GM12878 (cell line): ENCODE measurements around the gene CCL16. TPM values are rescaled to one million over a fixed set of nuclear protein-coding genes. Genes with fewer than 3 reads are reported as not detected.

ENCODE experiments used
- ATAC-seq: fragments of 200-7000 bp; cut with Tn5 transposase; 3 replicates; pipeline ENCODE4 v1.9.1; 2020; ENCODE audit warnings: mild to moderate bottlenecking, moderate library complexity
- BruUV-seq: library from RNA; stranded (reverse); fragments of 400-500 nt; replicated peaks from 2 replicates; lab custom pipeline; 2021; lab: Mats Ljungman, UMichigan
- CTCF ChIA-PET: fragments of 300-600 bp; sonication (Branson Sonifier 250); formaldehyde crosslinking; extraction: SDS; loops from one replicate; lab custom pipeline; 2021; ENCODE audit warnings: inconsistent platforms; lab: Yijun Ruan, JAX
- POLR2A ChIA-PET: fragments of 350-600 bp; formaldehyde crosslinking; extraction: SDS; loops from one replicate; lab custom pipeline; 2021; ENCODE audit warnings: inconsistent platforms; lab: Charles Lee
- RAD21 ChIA-PET: fragments of 300-600 bp; sonication (Branson Sonifier 250); formaldehyde crosslinking; loops from one replicate; lab custom pipeline; 2023; ENCODE audit warnings: antibody characterized with exemption; ENCODE audit not compliant: unreplicated experiment; lab: Charles Lee
- SMC1A ChIA-PET: fragments of 300-600 bp; sonication (Branson Sonifier 250); formaldehyde crosslinking; loops from one replicate; lab custom pipeline; 2023; ENCODE audit not compliant: unreplicated experiment, uncharacterized antibody; lab: Charles Lee
- DNase-seq: peaks from one replicate; pipeline ENCODE4 v3.0.0-alpha.2; 2011; ENCODE audit warnings: low read depth, low spot score
- FAIRE-seq: peaks from 3 replicates; lab custom pipeline; 2011; peaks lifted over from hg19 to GRCh38; lab: Jason Lieb, UNC
- H2AFZ ChIP-seq: 2 replicates; pipeline ENCODE4 v1.6.0; 2011; ENCODE audit warnings: low read depth, low read length, control low read depth; ENCODE audit not compliant: control insufficient read depth
- H3K27ac ChIP-seq: 2 replicates; pipeline ENCODE4 v1.5.1; 2011; ENCODE audit warnings: control low read depth; ENCODE audit not compliant: control insufficient read depth, insufficient read depth
- H3K27me3 ChIP-seq, 2 experiments: replicated peaks in 1 of 2; 2 replicates each; pipeline versions ENCODE4 v1.6.0 to v1.6.1; 2011; ENCODE audit warnings: low read length in 1 of 2; ENCODE audit not compliant: control insufficient read depth in 2 of 2, insufficient read depth in 2 of 2
- H3K36me3 ChIP-seq, 2 experiments: 2 replicates each; pipeline ENCODE4 v1.5.1; 2011; ENCODE audit warnings: low read length in 1 of 2; ENCODE audit not compliant: control insufficient read depth in 2 of 2, insufficient read depth in 2 of 2
- H3K4me1 ChIP-seq: 2 replicates; pipeline ENCODE4 v1.6.1; 2011; ENCODE audit warnings: mild to moderate bottlenecking, low read length, moderate library complexity, mixed read lengths; ENCODE audit not compliant: control insufficient read depth, insufficient read depth
- H3K4me2 ChIP-seq: 2 replicates; pipeline ENCODE4 v1.6.0; 2011; ENCODE audit warnings: control low read depth; ENCODE audit not compliant: control insufficient read depth, insufficient read depth
- H3K4me3 ChIP-seq: fragments of 200-600 bp; sonication (generic); 2 replicates; pipeline ENCODE4 v1.5.1; 2016
- H3K79me2 ChIP-seq: 2 replicates; pipeline ENCODE4 v1.6.0; 2011; ENCODE audit warnings: low read length; ENCODE audit not compliant: control insufficient read depth, insufficient read depth
- H3K9ac ChIP-seq: 2 replicates; pipeline ENCODE4 v1.8.0; 2011; ENCODE audit warnings: low read length, control low read depth, mixed read lengths; ENCODE audit not compliant: control insufficient read depth, insufficient read depth
- H3K9me3 ChIP-seq: replicated peaks from 3 replicates; pipeline ENCODE4 v1.5.1; 2011; ENCODE audit warnings: mild to moderate bottlenecking, low read length; ENCODE audit not compliant: control insufficient read depth, insufficient read depth
- H4K20me1 ChIP-seq: 2 replicates; pipeline ENCODE4 v1.6.0; 2011; ENCODE audit not compliant: control insufficient read depth, insufficient read depth
- BMI1 ChIP-seq: fragments of 450-650 bp; IDR thresholded peaks from 2 replicates; pipeline ENCODE4 v1.6.1; 2016; ENCODE audit warnings: mild to moderate bottlenecking, moderate library complexity, borderline replicate concordance
- DPF2 ChIP-seq: fragments of 450-650 bp; IDR thresholded peaks from 2 replicates; pipeline ENCODE4 v1.6.1; 2017; ENCODE audit warnings: mild to moderate bottlenecking
- EGR1 ChIP-seq, 2 experiments: IDR thresholded peaks; 1 replicate in 1 of 2; 2 replicates in 1 of 2; pipeline ENCODE4 v1.6.1; 2011 to 2012; ENCODE audit warnings: low read depth in 2 of 2, low read length in 2 of 2, borderline replicate concordance in 1 of 2, mild to moderate bottlenecking in 1 of 2, moderate library complexity in 1 of 2
- EZH2 ChIP-seq: IDR thresholded peaks from 2 replicates; pipeline ENCODE4 v1.6.1; 2012; ENCODE audit warnings: low read depth, mild to moderate bottlenecking, control low read depth, inconsistent platforms, low read length, borderline replicate concordance; ENCODE audit not compliant: control insufficient read depth
- FOXK2 ChIP-seq: fragments of 450-650 bp; IDR thresholded peaks from 2 replicates; pipeline ENCODE4 v1.6.1; 2017; ENCODE audit warnings: mild to moderate bottlenecking, moderate library complexity
- MYB ChIP-seq: fragments of 150-350 bp; IDR thresholded peaks from 2 replicates; pipeline ENCODE4 v1.6.1; 2014; ENCODE audit warnings: mild to moderate bottlenecking, low read depth, low read length, borderline replicate concordance
- NBN ChIP-seq: fragments of 450-650 bp; IDR thresholded peaks from 2 replicates; pipeline ENCODE4 v1.6.1; 2016
- NFYA ChIP-seq: IDR thresholded peaks from 2 replicates; pipeline ENCODE4 v1.6.1; 2011; ENCODE audit warnings: low read depth, mild to moderate bottlenecking, low read length, improper control_type of control experiment, borderline replicate concordance
- NR2C1 ChIP-seq: fragments of 450-650 bp; IDR thresholded peaks from 2 replicates; pipeline ENCODE4 v1.6.1; 2017; ENCODE audit warnings: antibody characterized with exemption, mild to moderate bottlenecking, moderate library complexity
- NR2C2 ChIP-seq: IDR thresholded peaks from 2 replicates; pipeline ENCODE4 v1.6.1; 2011; ENCODE audit warnings: borderline replicate concordance, low read depth; ENCODE audit not compliant: control insufficient read depth, insufficient read length
- NR2F1 ChIP-seq: fragments of 450-650 bp; conservative IDR thresholded peaks from 2 replicates; pipeline ENCODE4 v1.6.1; 2017; ENCODE audit warnings: mild to moderate bottlenecking
- RAD21 ChIP-seq: IDR thresholded peaks from 2 replicates; pipeline ENCODE4 v1.6.1; 2011; ENCODE audit warnings: mild to moderate bottlenecking, low read depth, low read length, moderate library complexity; ENCODE audit not compliant: insufficient read depth
- RAD51 ChIP-seq: fragments of 450-650 bp; IDR thresholded peaks from 2 replicates; pipeline ENCODE4 v1.6.1; 2016; ENCODE audit warnings: moderate library complexity, mild to moderate bottlenecking, inconsistent platforms
- RELA ChIP-seq: fragments of 450-650 bp; IDR thresholded peaks from 2 replicates; pipeline ENCODE4 v1.8.0; 2014; ENCODE audit warnings: borderline replicate concordance; ENCODE audit not compliant: partially characterized antibody
- SMC3 ChIP-seq: IDR thresholded peaks from 2 replicates; pipeline ENCODE4 v1.6.1; 2011; ENCODE audit warnings: low read length, improper control_type of control experiment, borderline replicate concordance
- SREBF1 ChIP-seq: IDR thresholded peaks from 2 replicates; pipeline ENCODE4 v1.6.1; 2012; ENCODE audit warnings: mild to moderate bottlenecking, low read length
- TCF3 ChIP-seq: IDR thresholded peaks from 2 replicates; pipeline ENCODE4 v1.6.1; 2012; ENCODE audit warnings: low read depth, mild to moderate bottlenecking, low read length, borderline replicate concordance; ENCODE audit not compliant: insufficient read depth
- WRNIP1 ChIP-seq: IDR thresholded peaks from 2 replicates; pipeline ENCODE4 v1.6.1; 2011; ENCODE audit warnings: low read depth, low read length, improper control_type of control experiment, borderline replicate concordance
- ZNF207 ChIP-seq: fragments of 450-650 bp; IDR thresholded peaks from 2 replicates; pipeline ENCODE4 v1.6.1; 2014; ENCODE audit warnings: antibody characterized with exemption, mild to moderate bottlenecking, borderline replicate concordance
- ZZZ3 ChIP-seq: IDR thresholded peaks from 2 replicates; pipeline ENCODE4 v1.6.1; 2011; ENCODE audit warnings: low read depth; ENCODE audit not compliant: control insufficient read depth, insufficient read length
- WGBS: methylation state at CpG from one replicate; pipeline ENCODE4 v1.1.6; 2016; ENCODE audit warnings: low lambda C conversion rate; ENCODE audit not compliant: insufficient replicate concordance, insufficient coverage; ENCODE audit errors: missing lambda C conversion rate; 5-methylcytosine and 5-hydroxymethylcytosine counted together
- in situ Hi-C: fragments of 300-500 bp; cut with MboI; formaldehyde crosslinking; loops from 9 replicates; pipeline ENCODE4 v1.14.3; 2018; ENCODE audit warnings: mixed read lengths
- intact Hi-C: fragments of 100-400 bp; cut with micrococcal nuclease; formaldehyde crosslinking; loops from one replicate; pipeline ENCODE4 v1.14.2; 2022; ENCODE audit not compliant: unreplicated experiment
- polyA plus RNA-seq, 11 experiments: library from polyadenylated mRNA; depleted of rRNA in 4 of 11; unstranded in 6 of 11; stranded (reverse) in 5 of 11; fragments of >200 nt; fragmentation: Nextera tagmentation in 4 of 11; fragmentation: Illumina TruSeq in 1 of 11; extraction: Ambion mirVana in 4 of 11; extraction: Trizol in 1 of 11; gene quantifications; 1 replicate in 1 of 11; 2 replicates in 10 of 11; pipeline versions ENCODE4 v1.2.1 to v1.2.3, GENCODE V29; 2011 to 2016; ENCODE audit warnings: inconsistent platforms in 2 of 11, missing spikeins in 2 of 11, low read depth in 1 of 11
- total RNA-seq, 4 experiments: library from RNA; depleted of rRNA in 3 of 4; stranded (reverse); fragments of >200 nt in 3 of 4; fragmentation: Illumina TruSeq in 1 of 4; extraction: Trizol in 1 of 4; gene quantifications; 2 replicates each; pipeline versions ENCODE4 v1.2.1 to v1.2.3, GENCODE V29; 2013 to 2021

CCL16 gene
- total and polyA plus RNA-seq, 10 of the 15 experiments (the other 5 are each of a cell fraction or from before 2014, with no cell fraction given): not detected

- in situ Hi-C loops: no loop called here
- H4K20me1 ChIP-seq: no peaks in the 10 kb centered on the region
- TF ChIP-seq FOXK2 (no peak), NFYA (no peak), ZNF207 (no peak), SMC3 (no peak), RAD51 (no peak), SREBF1 (no peak), ZZZ3 (no peak)
- WGBS: 36% methylated on average over 10 of the region's 10 CpGs
- H3K79me2 ChIP-seq: no peaks in the 10 kb centered on the region
- no peak overlapping the region for H3K4me3 ChIP-seq
- intact Hi-C loops: loop anchor here (5.0 kb wide), 1 partner anchor 87 kb away; no protein-coding TSS in a partner anchor
- no peak for FAIRE-seq
- H3K27ac ChIP-seq: no peak overlapping the region
- ChIA-PET CTCF (no interaction called here), RAD21 (no interaction called here), POLR2A (no interaction called here), SMC1A (interaction anchor here (1.2 kb wide), 1 partner anchor 10 kb away, joined by 3 read pairs; no protein-coding TSS in a partner anchor)
- no peaks in the 10 kb centered on the region for H3K36me3 ChIP-seq
- no peak for DNase-seq
- H3K9ac ChIP-seq: no peak overlapping the region
- ATAC-seq: no peak
- no TSS peak for BruUV-seq
- no peak overlapping the region for H3K4me2 ChIP-seq
- no peaks in the 10 kb centered on the region for H3K27me3 ChIP-seq
- H2AFZ ChIP-seq: no peak overlapping the region
- H3K4me1 ChIP-seq: peaks cover 5% of the 10 kb centered on the region; the same call in 1 of the 2 replicates
- no peaks in the 10 kb centered on the region for H3K9me3 ChIP-seq
Observed at GRCh38 chr17:35934760-35935159, 46.5 kb downstream of the CCL16 start.

- in situ Hi-C loops (no loop called here), intact Hi-C loops (loop anchor here (5.0 kb wide), 1 partner anchor 85 kb away; no protein-coding TSS in a partner anchor)
- Histone ChIP-seq H3K79me2 (no peaks in the 10 kb centered on the region), H3K9ac (no peak overlapping the region), H4K20me1 (no peaks in the 10 kb centered on the region), H3K4me3 (no peak overlapping the region), H3K4me1 (peaks cover 5% of the 10 kb centered on the region; the same call in 1 of the 2 replicates), H3K27me3 (no peaks in the 10 kb centered on the region), H3K36me3 (no peaks in the 10 kb centered on the region), H3K4me2 (no peak overlapping the region), H2AFZ (no peak overlapping the region), H3K27ac (no peak overlapping the region), H3K9me3 (no peaks in the 10 kb centered on the region)
- POLR2A ChIA-PET: no interaction called here
- no TSS peak for BruUV-seq
- RAD21 ChIA-PET: interaction anchor here (1.2 to 2.3 kb wide), 2 partner anchors 53 to 83 kb away, joined by 3 to 15 read pairs; partner anchors contain the start of gene CCL5
- CTCF ChIA-PET: interaction anchor here (1.3 to 4.3 kb wide), 4 partner anchors 37 to 84 kb away, joined by 3 to 35 read pairs (median 6); no protein-coding TSS in a partner anchor
- FAIRE-seq: no peak
- no peak for DNase-seq
- ATAC-seq: no peak
- SMC1A ChIA-PET: interaction anchor here (1.1 to 4.5 kb wide), 4 partner anchors 18 to 84 kb away, joined by 3 to 33 read pairs (median 10); partner anchors contain the start of gene CCL5
- TF ChIP-seq MYB: no peak
- no peak for TF ChIP-seq EGR1 (IDR thresholded peaks at IDR 0.05; ENCODE audit: borderline replicate concordance in 1 of 2, low read depth in 2 of 2, low read length in 2 of 2)
- TF ChIP-seq NFYA: no peak
- no peak for TF ChIP-seq NR2F1
- TF ChIP-seq WRNIP1: no peak
- no peak for TF ChIP-seq NR2C1
- no peak for TF ChIP-seq EZH2
- TF ChIP-seq NBN: no peak
- TF ChIP-seq NR2C2: no peak
- no peak for TF ChIP-seq RELA
- no peak for TF ChIP-seq TCF3
- TF ChIP-seq RAD21: no peak
- TF ChIP-seq BMI1: no peak
- no peak for TF ChIP-seq DPF2
Observed at GRCh38 chr17:35932586-35932985, 48.7 kb downstream of the CCL16 start.
